MG63 (cell line): ENCODE measurements around the gene ATAD3B. TPM values are rescaled to one million over a fixed set of nuclear protein-coding genes. Genes with fewer than 3 reads are reported as not detected.
A peak's percentile ranks its signal among the peaks of the same experiment; 100 is the strongest.
"Not testable (repeated sequence)": the region's sequence is repeated elsewhere in the genome, so short reads cannot be mapped to it uniquely, and the experiment has no call there.

ENCODE experiments used
- DNase-seq: peaks from one replicate; pipeline ENCODE4 v3.0.0-alpha.2; 2020
- H3K27me3 ChIP-seq: fragments of 250-450 bp; sonication (Bioruptor Pico); 2 replicates; pipeline ENCODE4 v1.5.1; 2020; ENCODE audit warnings: mild to moderate bottlenecking, moderate library complexity
- H3K36me3 ChIP-seq: fragments of 250-450 bp; sonication (Bioruptor Pico); 2 replicates; pipeline ENCODE4 v1.5.1; 2020; ENCODE audit warnings: mild to moderate bottlenecking, moderate library complexity
- H3K4me3 ChIP-seq: fragments of 250-450 bp; sonication (Bioruptor Pico); 2 replicates; pipeline ENCODE4 v1.5.1; 2020; ENCODE audit warnings: mild to moderate bottlenecking, moderate library complexity
- H3K9me3 ChIP-seq: fragments of 250-450 bp; sonication (Bioruptor Pico); 2 replicates; pipeline ENCODE4 v1.5.1; 2020; ENCODE audit warnings: mild to moderate bottlenecking, moderate library complexity
- total RNA-seq: library from RNA; depleted of rRNA; stranded (reverse); fragments of >200 nt; shearing (Covaris generic); gene quantifications from 2 replicates; pipeline ENCODE4 v1.2.3, GENCODE V29; 2014; ENCODE audit warnings: low replicate concordance

The ATAD3B gene
- total RNA-seq, 1 experiment from 2014 or later: 36.6 TPM

- H3K27me3 ChIP-seq, H3K4me3 ChIP-seq, DNase-seq, H3K9me3 ChIP-seq: not testable (repeated sequence)
- peaks cover 67% of the 10 kb centered on the region for H3K36me3 ChIP-seq
These were observed 13.6 kb downstream of the ATAD3B start for GRCh38 chr1:1484976-1485750.

- peaks cover 70% of the 10 kb centered on the region for H3K36me3 ChIP-seq
- DNase-seq, H3K27me3 ChIP-seq, H3K9me3 ChIP-seq, H3K4me3 ChIP-seq: not testable (repeated sequence)
These were observed 14.3 kb downstream of the ATAD3B start for GRCh38 chr1:1485755-1486317.

- no peaks in the 10 kb centered on the region for H3K27me3 ChIP-seq
- no peak overlapping the region for H3K4me3 ChIP-seq
- DNase-seq: no peak
- H3K36me3 ChIP-seq: peaks cover 83% of the 10 kb centered on the region
- H3K9me3 ChIP-seq: no peaks in the 10 kb centered on the region
These were observed 16.1 kb downstream of the ATAD3B start for GRCh38 chr1:1487701-1488100.

GRCh38 chr1:1489231-1489630 is 17.7 kb downstream of the ATAD3B start:
- Histone ChIP-seq H3K9me3 (no peaks in the 10 kb centered on the region), H3K27me3 (no peaks in the 10 kb centered on the region), H3K4me3 (no peak overlapping the region), H3K36me3 (peaks cover 80% of the 10 kb centered on the region)
- no peak for DNase-seq

GRCh38 chr1:1489861-1490260 is 18.3 kb downstream of the ATAD3B start:
- peaks cover 79% of the 10 kb centered on the region for H3K36me3 ChIP-seq
- no peak for DNase-seq
- H3K27me3 ChIP-seq: no peaks in the 10 kb centered on the region
- no peak overlapping the region for H3K4me3 ChIP-seq
- no peaks in the 10 kb centered on the region for H3K9me3 ChIP-seq

GRCh38 chr1:1490633-1491230 is 19.2 kb downstream of the ATAD3B start:
- Histone ChIP-seq H3K4me3 (no peak overlapping the region), H3K27me3 (no peaks in the 10 kb centered on the region), H3K36me3 (peaks cover 74% of the 10 kb centered on the region), H3K9me3 (no peaks in the 10 kb centered on the region)
- DNase-seq: no peak

GRCh38 chr1:1491601-1492000 is 20.0 kb downstream of the ATAD3B start:
- DNase-seq: no peak
- Histone ChIP-seq H3K36me3 (peaks cover 75% of the 10 kb centered on the region), H3K9me3 (no peaks in the 10 kb centered on the region), H3K4me3 (no peak overlapping the region), H3K27me3 (no peaks in the 10 kb centered on the region)

- H3K4me3 ChIP-seq, DNase-seq, H3K9me3 ChIP-seq, H3K27me3 ChIP-seq: not testable (repeated sequence)
- H3K36me3 ChIP-seq: peaks cover 55% of the 10 kb centered on the region
These were observed 22.7 kb downstream of the ATAD3B start for GRCh38 chr1:1494311-1494710.

GRCh38 chr1:1495461-1495975 is 24.0 kb downstream of the ATAD3B start:
- DNase-seq, H3K27me3 ChIP-seq, H3K4me3 ChIP-seq, H3K9me3 ChIP-seq: not testable (repeated sequence)
- peaks cover 43% of the 10 kb centered on the region for H3K36me3 ChIP-seq

GRCh38 chr1:1504777-1505365 is 33.3 kb downstream of the ATAD3B start:
- peak; percentile 59 for DNase-seq
- H3K4me3 ChIP-seq: not testable (repeated sequence)

GRCh38 chr1:1505366-1505798 is 33.8 kb downstream of the ATAD3B start:
- not testable (repeated sequence) for H3K27me3 ChIP-seq, DNase-seq, H3K36me3 ChIP-seq, H3K4me3 ChIP-seq, H3K9me3 ChIP-seq

More at GRCh38 chr1:1504777-1505365, 33.3 kb downstream of the ATAD3B start:
- H3K9me3 ChIP-seq, H3K27me3 ChIP-seq, H3K36me3 ChIP-seq: not testable (repeated sequence)

- H3K9me3 ChIP-seq, H3K36me3 ChIP-seq, H3K4me3 ChIP-seq, DNase-seq, H3K27me3 ChIP-seq: not testable (repeated sequence)
These were observed 34.2 kb downstream of the ATAD3B start for GRCh38 chr1:1505801-1506200.

- Histone ChIP-seq H3K4me3 (no peak overlapping the region), H3K9me3 (no peaks in the 10 kb centered on the region), H3K27me3 (no peaks in the 10 kb centered on the region), H3K36me3 (no peaks in the 10 kb centered on the region)
- no peak for DNase-seq
These were observed 35.7 kb downstream of the ATAD3B start for GRCh38 chr1:1507305-1507704.

GRCh38 chr1:1508775-1509464 is 37.4 kb downstream of the ATAD3B start:
- DNase-seq, H3K4me3 ChIP-seq: not testable (repeated sequence)

GRCh38 chr1:1509465-1509850 is 37.9 kb downstream of the ATAD3B start:
- not testable (repeated sequence) for DNase-seq, H3K4me3 ChIP-seq, H3K36me3 ChIP-seq, H3K27me3 ChIP-seq, H3K9me3 ChIP-seq

More at GRCh38 chr1:1508775-1509464, 37.4 kb downstream of the ATAD3B start:
- H3K27me3 ChIP-seq, H3K36me3 ChIP-seq, H3K9me3 ChIP-seq: not testable (repeated sequence)

- peaks cover 13% of the 10 kb centered on the region for H3K36me3 ChIP-seq
These were observed 39.5 kb downstream of the ATAD3B start for GRCh38 chr1:1510912-1511532.

More at GRCh38 chr1:1510912-1511532, 39.5 kb downstream of the ATAD3B start:
- no peak for DNase-seq
- Histone ChIP-seq H3K27me3 (no peaks in the 10 kb centered on the region), H3K4me3 (peak overlapping the region; percentile 92), H3K9me3 (no peaks in the 10 kb centered on the region)
